Spleen (tissue), 11 donors: ENCODE results near the gene BCL7A. TPM values are rescaled to one million over a fixed set of nuclear protein-coding genes. Genes with fewer than 3 reads are reported as not detected.

Source experiments
- DNase-seq: peaks from one replicate; pipeline ENCODE4 v3.0.0-alpha.2; 2020
- H3K27ac ChIP-seq, 8 donors: fragments of 200-600 bp; sonication (generic) in 7 of 8; 1 replicate in 4 of 8; 2 replicates in 4 of 8; pipeline versions ENCODE4 v1.5.0 to v1.8.0; 2016 to 2021; ENCODE audit warnings: inconsistent platforms in 4 of 8, mild to moderate bottlenecking in 4 of 8, moderate library complexity in 1 of 8
- H3K27me3 ChIP-seq, 7 donors: fragments of 200-600 bp; sonication (generic) in 6 of 7; replicated peaks in 1 of 7; 1 replicate in 4 of 7; 2 replicates in 3 of 7; pipeline versions ENCODE4 v1.5.0 to v1.8.0; 2016 to 2021; ENCODE audit warnings: inconsistent platforms in 3 of 7, mild to moderate bottlenecking in 1 of 7
- H3K36me3 ChIP-seq, 6 donors: fragments of 200-600 bp; sonication (generic) in 5 of 6; 1 replicate in 4 of 6; 2 replicates in 2 of 6; pipeline versions ENCODE4 v1.5.0 to v1.8.0; 2016 to 2021; ENCODE audit warnings: inconsistent platforms in 2 of 6
- H3K4me1 ChIP-seq, 6 donors: fragments of 200-600 bp; sonication (generic) in 5 of 6; 1 replicate in 3 of 6; 2 replicates in 3 of 6; pipeline versions ENCODE4 v1.5.0 to v1.8.0; 2016 to 2021; ENCODE audit warnings: inconsistent platforms in 3 of 6
- H3K4me3 ChIP-seq, 8 donors: fragments of 200-600 bp; sonication (generic) in 7 of 8; 1 replicate in 4 of 8; 2 replicates in 4 of 8; pipeline versions ENCODE4 v1.5.0 to v1.8.0; 2016 to 2021; ENCODE audit warnings: inconsistent platforms in 4 of 8, mild to moderate bottlenecking in 4 of 8, moderate library complexity in 2 of 8
- H3K9me3 ChIP-seq, 8 donors: fragments of 200-600 bp; sonication (generic) in 7 of 8; 1 replicate in 4 of 8; 2 replicates in 4 of 8; pipeline versions ENCODE4 v1.5.0 to v1.8.0; 2016 to 2021; ENCODE audit warnings: inconsistent platforms in 4 of 8
- POLR2A ChIP-seq, 3 donors: fragments of 450-650 bp; IDR thresholded peaks; one replicate each; pipeline ENCODE4 v1.5.1; 2017; ENCODE audit warnings: antibody characterized with exemption in 3 of 3, mild to moderate bottlenecking in 1 of 3
- POLR2AphosphoS5 ChIP-seq, 3 donors: sonication (generic); formaldehyde crosslinking; IDR thresholded peaks; one replicate each; pipeline ENCODE4 v1.5.1; 2017; ENCODE audit warnings: antibody characterized with exemption in 3 of 3
- WGBS, 5 donors: extraction: QIAGEN DNeasy Blood & Tissue Kit in 3 of 5; methylation state at CpG; one replicate each; pipeline versions ENCODE4 v1.1.5 to v1.1.7; 2013 to 2018; 5-methylcytosine and 5-hydroxymethylcytosine counted together
- intact Hi-C: fragments of 100-400 bp; cut with DNase I; formaldehyde crosslinking; loops from one replicate; pipeline ENCODE4 v1.15.0; 2023; ENCODE audit warnings: low total_unique reads
- polyA plus RNA-seq, 3 donors: library from polyadenylated mRNA; stranded (reverse); fragments of 200-250 nt; gene quantifications; one replicate each; pipeline ENCODE4 v1.2.1, GENCODE V29; 2013
- total RNA-seq, 7 donors: library from RNA; depleted of rRNA in 3 of 7; stranded (reverse); fragments of >200 nt in 3 of 7; fragmentation: NEBNext Ultra II Directional in 4 of 7; extraction: Animal tissue kit (Norgen Biotek cat#: 25700) in 4 of 7; gene quantifications; one replicate each; pipeline versions ENCODE4 v1.1.0 to v1.2.1, GENCODE V29; 2016 to 2021
- TF ChIP-seq, protein P1 (sequence below), 11 experiments: fragments of 200-600 bp in 7 of 11; fragments of 450-650 bp in 4 of 11; sonication (generic) in 4 of 11; IDR thresholded peaks in 8 of 11; conservative IDR thresholded peaks in 3 of 11; 1 replicate in 7 of 11; 2 replicates in 4 of 11; pipeline versions ENCODE4 v1.4.0 to v1.8.0; 2016 to 2021; ENCODE audit warnings: antibody characterized with exemption in 11 of 11, inconsistent platforms in 4 of 11, mild to moderate bottlenecking in 1 of 11
- donor health status: healthy with polysubstance abuse.
- donor health status: DM: no; HTN: no; CAD: no; lungs with moderate emphysema.
- donor health status: DM: no; HTN: no; CAD: no.
- donor health status: Bipolar disorder and iron deficiency.
- donor health status: healthy.
- donor health status: DM: no; HTN: no; CAD: no.
- donor health status: DM: yes; HTN: yes; CAD: no.

BCL7A gene
- total and polyA plus RNA-seq, 10 donors = 2.5 to 10.1 (median 7.2) TPM

DNA sequence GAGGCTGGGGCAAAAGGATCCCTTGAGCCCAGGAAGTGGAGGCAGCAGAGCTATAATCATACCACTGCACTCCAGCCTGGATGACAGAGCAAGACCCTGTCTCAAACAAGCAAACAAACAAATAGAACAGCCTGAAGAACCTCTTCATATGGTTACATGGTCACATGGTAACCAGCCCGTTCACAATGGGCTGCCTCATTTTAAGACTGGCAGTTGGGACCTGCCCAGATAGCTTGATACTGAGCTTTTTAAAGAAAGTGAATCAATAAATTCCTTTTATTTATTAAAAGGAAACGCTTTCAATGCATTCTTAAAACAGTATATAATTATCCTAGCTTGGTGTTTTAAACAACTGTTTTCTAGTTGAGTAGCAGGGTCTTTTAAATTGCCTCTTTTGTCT, 67.4 kb downstream of the BCL7A start:
- 64 to 75% (median 66%) methylated on average over 2 of the region's 2 CpGs for WGBS, 5 donors
- H3K27ac ChIP-seq = peak overlapping the region in 5 of 8 donors; percentile 16 to 74 (median 48)
- H3K36me3 ChIP-seq = peaks cover 0 to 52% (median 15%) of the 10 kb centered on the region in 6 donors
- TF ChIP-seq, protein P1, sequence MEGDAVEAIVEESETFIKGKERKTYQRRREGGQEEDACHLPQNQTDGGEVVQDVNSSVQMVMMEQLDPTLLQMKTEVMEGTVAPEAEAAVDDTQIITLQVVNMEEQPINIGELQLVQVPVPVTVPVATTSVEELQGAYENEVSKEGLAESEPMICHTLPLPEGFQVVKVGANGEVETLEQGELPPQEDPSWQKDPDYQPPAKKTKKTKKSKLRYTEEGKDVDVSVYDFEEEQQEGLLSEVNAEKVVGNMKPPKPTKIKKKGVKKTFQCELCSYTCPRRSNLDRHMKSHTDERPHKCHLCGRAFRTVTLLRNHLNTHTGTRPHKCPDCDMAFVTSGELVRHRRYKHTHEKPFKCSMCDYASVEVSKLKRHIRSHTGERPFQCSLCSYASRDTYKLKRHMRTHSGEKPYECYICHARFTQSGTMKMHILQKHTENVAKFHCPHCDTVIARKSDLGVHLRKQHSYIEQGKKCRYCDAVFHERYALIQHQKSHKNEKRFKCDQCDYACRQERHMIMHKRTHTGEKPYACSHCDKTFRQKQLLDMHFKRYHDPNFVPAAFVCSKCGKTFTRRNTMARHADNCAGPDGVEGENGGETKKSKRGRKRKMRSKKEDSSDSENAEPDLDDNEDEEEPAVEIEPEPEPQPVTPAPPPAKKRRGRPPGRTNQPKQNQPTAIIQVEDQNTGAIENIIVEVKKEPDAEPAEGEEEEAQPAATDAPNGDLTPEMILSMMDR (IDR thresholded peaks at IDR 0.05 in 8 of 11, conservative IDR thresholded peaks at IDR 0.05 in 3 of 11) = no peak
- TF ChIP-seq POLR2AphosphoS5 (IDR thresholded peaks at IDR 0.05) = no peak
- no peak for TF ChIP-seq POLR2A (IDR thresholded peaks at IDR 0.05)
- no peak overlapping the region for H3K4me3 ChIP-seq
- H3K4me1 ChIP-seq = peaks cover 34 to 93% (median 78%) of the 10 kb centered on the region in 6 donors
- DNase-seq = no peak
- no peaks in the 10 kb centered on the region for H3K9me3 ChIP-seq
- H3K27me3 ChIP-seq = no peaks in the 10 kb centered on the region
- intact Hi-C loops = no loop called here

DNA sequence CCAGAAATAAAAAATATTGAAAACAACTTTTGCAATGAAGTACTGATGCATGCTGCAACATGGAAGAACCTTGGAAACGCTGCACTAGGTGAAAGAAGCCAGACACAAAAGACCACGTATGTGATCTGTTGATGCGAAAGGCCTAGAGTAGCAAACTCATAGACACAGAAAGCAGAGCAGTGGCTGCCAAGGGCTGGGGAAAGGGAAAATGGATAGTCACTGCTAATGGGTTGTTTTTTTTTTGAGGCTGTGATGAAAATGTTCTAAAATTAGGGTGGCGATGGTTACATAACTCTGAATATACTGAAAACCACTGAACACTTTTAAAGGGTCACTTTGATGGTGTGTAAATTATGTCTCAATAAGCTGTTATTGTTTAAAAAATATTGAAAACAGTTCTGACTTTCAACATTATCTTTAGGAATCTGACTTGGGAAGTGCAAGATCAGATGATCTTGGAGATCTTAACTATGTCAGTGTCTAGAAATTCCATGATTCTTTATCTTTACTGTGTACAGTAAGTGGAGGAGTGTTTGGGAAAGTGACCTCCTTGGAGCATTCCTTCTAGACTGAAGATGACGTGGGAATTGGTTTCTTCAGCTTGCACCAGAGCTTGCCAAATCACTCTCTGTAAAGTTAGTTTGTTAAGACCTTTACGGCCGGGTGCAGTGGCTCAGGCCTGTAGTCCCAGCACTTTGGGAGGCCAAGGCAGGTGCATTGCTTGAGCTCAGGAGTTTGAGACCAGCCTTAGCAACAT, 69.3 kb downstream of the BCL7A start:
- 54 to 71% (median 65%) methylated on average over 7 of the region's 7 CpGs for WGBS, 5 donors
- no peaks in the 10 kb centered on the region for H3K9me3 ChIP-seq

DNA sequence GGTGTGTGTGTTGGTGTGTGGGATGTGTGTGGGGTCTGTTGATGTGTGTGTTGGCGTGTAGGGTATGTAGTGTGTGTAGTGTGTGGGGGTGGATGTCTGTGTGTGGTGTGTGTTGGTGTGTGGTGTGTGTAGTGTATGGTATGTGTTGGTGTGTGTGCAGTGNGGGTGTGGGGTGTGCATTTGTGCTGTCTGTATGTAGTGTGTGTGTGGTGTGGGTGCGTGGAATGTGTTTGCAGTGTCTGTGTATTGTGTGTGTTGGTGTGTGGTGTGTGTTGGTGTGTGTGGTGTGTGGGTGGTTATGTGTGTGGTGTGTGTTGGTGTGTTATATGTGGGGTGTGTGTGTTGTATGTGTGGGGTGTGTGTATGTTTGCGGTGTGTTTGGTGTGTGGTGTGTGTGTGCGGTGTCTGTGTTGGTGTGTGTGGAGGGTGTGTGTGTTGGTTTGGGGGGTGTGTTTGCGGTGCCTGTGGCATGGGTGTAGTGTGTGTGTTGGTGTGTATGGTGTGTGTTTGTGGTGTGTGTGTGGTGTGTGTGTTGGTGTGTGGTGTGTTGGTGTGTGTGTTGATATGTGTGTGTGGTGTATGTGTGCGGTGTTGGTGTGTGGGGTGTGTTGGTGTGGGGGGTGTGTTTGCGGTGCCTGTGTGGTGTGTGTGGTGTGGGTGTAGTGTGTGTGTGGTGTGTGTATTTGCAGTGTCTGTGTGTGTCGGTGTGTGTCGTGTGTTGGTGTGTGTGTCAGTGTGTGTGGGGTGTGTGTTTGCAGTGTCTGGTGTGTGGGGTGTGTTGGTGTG, 71.6 kb downstream of the BCL7A start:
- Histone ChIP-seq H3K4me1 (peaks cover 25 to 91% (median 62%) of the 10 kb centered on the region in 6 donors), H3K9me3 (no peaks in the 10 kb centered on the region), H3K36me3 (peaks cover 0 to 17% (median 0%) of the 10 kb centered on the region in 6 donors), H3K4me3 (no peak overlapping the region), H3K27ac (peak overlapping the region in 1 of 8 donors; percentile 74), H3K27me3 (no peaks in the 10 kb centered on the region)
- WGBS, 5 donors = 87 to 97% (median 91%) methylated on average over 9 of the region's 9 CpGs
- intact Hi-C loops = no loop called here
- TF ChIP-seq POLR2AphosphoS5 (IDR thresholded peaks at IDR 0.05) (no peak), POLR2A (IDR thresholded peaks at IDR 0.05) (no peak)
- TF ChIP-seq, protein P1 (IDR thresholded peaks at IDR 0.05 in 8 of 11, conservative IDR thresholded peaks at IDR 0.05 in 3 of 11) = no peak
- no peak for DNase-seq

More for the DNA sequence above, 69.3 kb downstream of the BCL7A start:
- DNase-seq = no peak
- Histone ChIP-seq H3K27ac (peak overlapping the region in 7 of 8 donors; percentile 33 to 74 (median 53)), H3K4me1 (peaks cover 34 to 91% (median 61%) of the 10 kb centered on the region in 6 donors), H3K36me3 (peaks cover 0 to 33% (median 3%) of the 10 kb centered on the region in 6 donors), H3K27me3 (no peaks in the 10 kb centered on the region), H3K4me3 (no peak overlapping the region)
- TF ChIP-seq, protein P1 (IDR thresholded peaks at IDR 0.05 in 8 of 11, conservative IDR thresholded peaks at IDR 0.05 in 3 of 11) = no peak
- TF ChIP-seq POLR2AphosphoS5 (IDR thresholded peaks at IDR 0.05) (no peak), POLR2A (IDR thresholded peaks at IDR 0.05) (no peak)
- intact Hi-C loops = no loop called here
